OCI-LY3 (cell line): ENCODE measurements around the gene CHDH.

Experiments used
- H2AFZ ChIP-seq: fragments of 200-600, 300-600 bp; shearing (Covaris generic); 2 replicates; pipeline ENCODE4 v1.6.0; 2014; ENCODE audit warnings: antibody characterized with exemption, low read depth, low read length
- H3K27ac ChIP-seq: fragments of 200-600, 300-600 bp; sonication (generic); 2 replicates; pipeline ENCODE4 v1.5.1; 2014; ENCODE audit warnings: mild to moderate bottlenecking, low read length, moderate library complexity, mixed read lengths
- H3K27me3 ChIP-seq: fragments of 200-600, 300-600 bp; sonication (generic); 2 replicates; pipeline ENCODE4 v1.6.1; 2014; ENCODE audit warnings: low read depth, low read length, mixed read lengths
- H3K36me3 ChIP-seq: fragments of 200-600, 300-600 bp; sonication (generic); replicated peaks from 2 replicates; pipeline ENCODE3; 2014; ENCODE audit warnings: low read depth, low read length, mixed read lengths
- H3K4me1 ChIP-seq: fragments of 300-600, 200-600 bp; sonication (generic); 2 replicates; pipeline ENCODE4 v1.6.1; 2014; ENCODE audit warnings: low read length, mixed read lengths
- H3K4me2 ChIP-seq: fragments of 200-600, 300-600 bp; sonication (generic); 2 replicates; pipeline ENCODE4 v1.6.1; 2014; ENCODE audit warnings: low read length, mixed read lengths
- H3K4me3 ChIP-seq: fragments of 300-600, 200-600 bp; sonication (generic); 2 replicates; pipeline ENCODE4 v1.5.1; 2014; ENCODE audit warnings: antibody characterized with exemption, mild to moderate bottlenecking, low read length, moderate library complexity
- H3K79me2 ChIP-seq: fragments of 300-600, 200-600 bp; shearing (Covaris generic); 2 replicates; pipeline ENCODE4 v1.6.1; 2014; ENCODE audit warnings: mild to moderate bottlenecking, low read length, mixed read lengths
- H3K9ac ChIP-seq: fragments of 300-600, 200-600 bp; shearing (Covaris generic); 2 replicates; pipeline ENCODE4 v1.6.0; 2014; ENCODE audit warnings: mild to moderate bottlenecking, low read length, moderate library complexity
- H3K9me3 ChIP-seq: fragments of 200-600, 300-600 bp; shearing (Covaris generic); 2 replicates; pipeline ENCODE4 v1.6.1; 2014; ENCODE audit warnings: low read length, mixed read lengths; ENCODE audit not compliant: insufficient read depth
- H4K20me1 ChIP-seq: fragments of 200-600, 300-600 bp; sonication (generic); 2 replicates; pipeline ENCODE4 v1.6.1; 2016; ENCODE audit warnings: low read length, mixed read lengths; ENCODE audit not compliant: insufficient read depth
- EZH2phosphoT487 ChIP-seq: fragments of 200-600 bp; shearing (Covaris generic); IDR thresholded peaks from 2 replicates; pipeline ENCODE4 v1.6.1; 2018; ENCODE audit warnings: antibody characterized with exemption, mixed run types, low read depth
- TF ChIP-seq, protein P1 (sequence below): fragments of 200-600, 300-600 bp; sonication (generic); IDR thresholded peaks from 2 replicates; pipeline ENCODE4 v1.5.1; 2014; ENCODE audit warnings: antibody characterized with exemption, low read length, low read depth

CHDH gene

DNA sequence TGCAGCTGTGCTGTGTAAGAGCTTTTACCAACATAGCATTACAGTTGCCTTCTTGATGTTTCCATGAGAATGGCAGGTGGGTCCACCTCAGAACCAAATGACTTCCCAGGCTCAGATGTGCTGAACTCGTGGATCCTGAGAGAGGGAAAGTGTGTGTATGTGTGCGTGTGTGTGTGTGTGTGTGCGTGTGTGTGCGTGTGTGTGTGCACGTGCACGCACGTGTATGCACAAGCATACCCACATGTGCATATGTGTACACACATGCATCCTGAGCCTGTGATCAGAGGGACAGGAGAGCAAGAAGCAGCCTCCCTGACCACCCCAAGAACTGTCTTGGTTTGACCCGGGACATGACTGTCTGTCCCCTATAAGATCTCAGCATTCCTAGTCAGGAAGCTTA lies 48.1 kb downstream of the CHDH start:
- TF ChIP-seq, protein P1, sequence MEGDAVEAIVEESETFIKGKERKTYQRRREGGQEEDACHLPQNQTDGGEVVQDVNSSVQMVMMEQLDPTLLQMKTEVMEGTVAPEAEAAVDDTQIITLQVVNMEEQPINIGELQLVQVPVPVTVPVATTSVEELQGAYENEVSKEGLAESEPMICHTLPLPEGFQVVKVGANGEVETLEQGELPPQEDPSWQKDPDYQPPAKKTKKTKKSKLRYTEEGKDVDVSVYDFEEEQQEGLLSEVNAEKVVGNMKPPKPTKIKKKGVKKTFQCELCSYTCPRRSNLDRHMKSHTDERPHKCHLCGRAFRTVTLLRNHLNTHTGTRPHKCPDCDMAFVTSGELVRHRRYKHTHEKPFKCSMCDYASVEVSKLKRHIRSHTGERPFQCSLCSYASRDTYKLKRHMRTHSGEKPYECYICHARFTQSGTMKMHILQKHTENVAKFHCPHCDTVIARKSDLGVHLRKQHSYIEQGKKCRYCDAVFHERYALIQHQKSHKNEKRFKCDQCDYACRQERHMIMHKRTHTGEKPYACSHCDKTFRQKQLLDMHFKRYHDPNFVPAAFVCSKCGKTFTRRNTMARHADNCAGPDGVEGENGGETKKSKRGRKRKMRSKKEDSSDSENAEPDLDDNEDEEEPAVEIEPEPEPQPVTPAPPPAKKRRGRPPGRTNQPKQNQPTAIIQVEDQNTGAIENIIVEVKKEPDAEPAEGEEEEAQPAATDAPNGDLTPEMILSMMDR = no peak
- no peak for TF ChIP-seq EZH2phosphoT487
- Histone ChIP-seq H4K20me1 (no peaks in the 10 kb centered on the region), H3K36me3 (no peaks in the 10 kb centered on the region), H3K27me3 (no peaks in the 10 kb centered on the region), H3K4me1 (no peaks in the 10 kb centered on the region), H3K4me3 (no peak overlapping the region), H3K79me2 (no peaks in the 10 kb centered on the region), H3K9ac (no peak overlapping the region), H3K27ac (no peak overlapping the region), H3K4me2 (no peak overlapping the region), H2AFZ (no peak overlapping the region), H3K9me3 (no peaks in the 10 kb centered on the region)

DNA sequence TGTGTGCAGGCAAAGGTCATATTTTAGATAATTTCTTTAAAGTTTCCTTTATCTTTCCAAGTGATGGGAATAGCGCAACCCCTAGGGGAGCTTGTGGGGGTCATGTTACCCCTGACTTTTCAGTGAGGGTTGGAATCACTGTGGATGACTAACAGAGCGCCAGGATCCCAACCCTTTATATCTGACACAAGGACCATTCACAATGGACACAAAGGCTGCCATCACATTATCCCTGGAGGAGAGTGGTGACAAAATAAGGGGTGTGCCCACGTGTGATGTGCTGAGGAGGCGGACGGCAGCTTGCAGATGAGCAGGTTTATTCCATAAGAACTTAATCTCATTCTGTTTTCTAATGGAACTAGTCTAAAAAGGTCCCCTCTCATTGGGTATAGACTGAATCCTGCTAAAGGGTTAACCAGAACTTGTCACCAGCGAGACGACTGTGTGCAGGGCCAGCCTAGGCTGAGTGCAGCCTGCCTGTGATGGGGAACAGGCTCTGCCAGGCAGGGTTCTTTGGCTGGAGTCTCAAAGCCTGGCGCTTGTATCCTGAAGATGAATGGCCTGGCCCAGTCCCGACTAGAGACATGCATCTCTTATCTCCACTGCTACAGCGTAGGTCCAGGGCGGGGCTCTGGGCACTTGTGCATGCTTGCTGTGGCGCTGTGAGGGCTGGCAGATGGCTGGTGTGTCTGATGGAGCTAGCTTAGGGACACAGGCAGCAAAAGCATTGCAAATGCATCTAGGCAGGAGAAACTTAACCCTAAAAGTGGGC lies 50.2 kb downstream of the CHDH start:
- H3K9me3 ChIP-seq = no peaks in the 10 kb centered on the region
- H3K79me2 ChIP-seq = no peaks in the 10 kb centered on the region
- H3K4me2 ChIP-seq = no peak overlapping the region
- TF ChIP-seq, protein P1 = no peak
- no peak for TF ChIP-seq EZH2phosphoT487
- no peak overlapping the region for H2AFZ ChIP-seq
- no peak overlapping the region for H3K27ac ChIP-seq
- H3K4me1 ChIP-seq = no peaks in the 10 kb centered on the region
- no peak overlapping the region for H3K4me3 ChIP-seq
- H3K9ac ChIP-seq = no peak overlapping the region
- no peaks in the 10 kb centered on the region for H3K36me3 ChIP-seq
- H3K27me3 ChIP-seq = no peaks in the 10 kb centered on the region
- H4K20me1 ChIP-seq = no peaks in the 10 kb centered on the region

DNA sequence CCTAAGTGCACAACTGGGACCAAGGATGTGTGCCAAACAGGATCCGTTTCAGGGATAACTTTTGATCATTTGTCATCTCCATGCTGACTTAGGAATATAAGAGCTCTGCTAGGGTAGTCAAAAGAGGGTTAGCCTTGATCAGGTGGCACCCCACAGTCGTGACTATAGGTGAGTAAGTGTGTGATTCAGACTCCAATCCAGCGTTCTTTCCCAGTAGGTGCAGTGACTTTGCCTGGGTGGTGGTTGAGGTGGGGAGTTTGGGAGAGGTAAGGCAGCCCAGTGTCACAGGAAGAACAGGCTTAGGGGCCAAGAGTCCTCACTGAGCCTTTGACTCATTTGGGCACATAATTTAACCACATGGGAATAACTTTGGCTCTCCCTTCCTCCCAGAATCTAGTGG lies 51.0 kb downstream of the CHDH start:
- Histone ChIP-seq H2AFZ (no peak overlapping the region), H4K20me1 (no peaks in the 10 kb centered on the region), H3K36me3 (no peaks in the 10 kb centered on the region), H3K4me2 (no peak overlapping the region), H3K79me2 (no peaks in the 10 kb centered on the region), H3K9ac (no peak overlapping the region), H3K4me3 (no peak overlapping the region), H3K27me3 (no peaks in the 10 kb centered on the region), H3K4me1 (no peaks in the 10 kb centered on the region), H3K27ac (no peak overlapping the region), H3K9me3 (no peaks in the 10 kb centered on the region)
- TF ChIP-seq EZH2phosphoT487 = no peak
- TF ChIP-seq, protein P1 = no peak

DNA sequence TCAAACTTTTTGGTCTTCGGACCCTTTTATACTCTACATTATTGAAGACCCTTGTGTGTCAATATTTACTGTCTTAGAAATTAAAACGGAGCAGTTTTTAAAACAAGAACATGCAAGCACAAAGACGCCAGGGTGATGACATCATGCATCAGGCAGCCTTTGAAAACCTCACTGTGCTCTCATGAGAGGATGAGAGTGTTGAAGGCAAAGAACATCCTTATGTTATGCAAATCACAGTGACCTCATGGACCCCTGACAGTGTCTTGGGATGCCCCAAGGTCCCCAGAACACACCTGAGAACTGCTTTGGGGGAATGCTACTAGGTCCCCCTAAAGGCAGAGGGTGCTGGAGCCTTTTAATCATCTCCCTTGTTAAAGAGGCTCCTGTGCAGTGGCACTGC lies 51.6 kb downstream of the CHDH start:
- Histone ChIP-seq H3K9me3 (no peaks in the 10 kb centered on the region), H2AFZ (no peak overlapping the region), H3K79me2 (no peaks in the 10 kb centered on the region), H3K4me2 (no peak overlapping the region), H3K4me1 (no peaks in the 10 kb centered on the region), H3K4me3 (no peak overlapping the region), H3K27ac (no peak overlapping the region), H3K9ac (no peak overlapping the region), H3K36me3 (no peaks in the 10 kb centered on the region), H3K27me3 (no peaks in the 10 kb centered on the region), H4K20me1 (no peaks in the 10 kb centered on the region)
- no peak for TF ChIP-seq EZH2phosphoT487
- TF ChIP-seq, protein P1 = no peak
